GM18526 (cell line): Measurements from ENCODE around the gene CYP4F8.

Experiments
- POLR2A ChIP-seq: IDR thresholded peaks from 3 replicates; pipeline ENCODE4 v1.6.1; 2011; ENCODE audit not compliant: insufficient read length; ENCODE audit errors: extremely low read depth

Gene CYP4F8

GRCh38 chr19:15614507-15615379 is at the start of gene CYP4F8:
CYP4F8 (plus strand) TSS chr19:15615218; CDS start chr19:15615617, 399 bp downstream.
- TF ChIP-seq POLR2A, result no peak

GRCh38 chr19:15570420-15570819 is 44.6 kb upstream of the CYP4F8 start:
- no peak for TF ChIP-seq POLR2A

- no peak for TF ChIP-seq POLR2A
These were observed 39.6 kb upstream of the CYP4F8 start for GRCh38 chr19:15575406-15575805.

GRCh38 chr19:15576526-15577156 is 38.4 kb upstream of the CYP4F8 start:
- TF ChIP-seq POLR2A, result no peak

GRCh38 chr19:15577184-15577771 is 37.7 kb upstream of the CYP4F8 start:
- no peak for TF ChIP-seq POLR2A

GRCh38 chr19:15583346-15583745 is 31.7 kb upstream of the CYP4F8 start:
- no peak for TF ChIP-seq POLR2A

- TF ChIP-seq POLR2A, result no peak
These were observed 30.9 kb upstream of the CYP4F8 start for GRCh38 chr19:15584095-15584494.

GRCh38 chr19:15584541-15585115 is 30.4 kb upstream of the CYP4F8 start:
- no peak for TF ChIP-seq POLR2A

- no peak for TF ChIP-seq POLR2A
These were observed 27.4 kb upstream of the CYP4F8 start for GRCh38 chr19:15587663-15588062.

GRCh38 chr19:15588265-15588664 is 26.8 kb upstream of the CYP4F8 start:
- no peak for TF ChIP-seq POLR2A

- no peak for TF ChIP-seq POLR2A
These were observed 25.1 kb upstream of the CYP4F8 start for GRCh38 chr19:15589760-15590451.

- no peak for TF ChIP-seq POLR2A
These were observed 23.2 kb upstream of the CYP4F8 start for GRCh38 chr19:15591796-15592195.

- TF ChIP-seq POLR2A, result no peak
These were observed 19.9 kb upstream of the CYP4F8 start for GRCh38 chr19:15595069-15595468.

GRCh38 chr19:15609261-15609660 is 5.8 kb upstream of the CYP4F8 start:
- TF ChIP-seq POLR2A, result no peak

- TF ChIP-seq POLR2A, result no peak
These were observed 2.7 kb upstream of the CYP4F8 start for GRCh38 chr19:15612342-15612741.
